DOHH2 (cell line): ENCODE results near the gene EVL.

Experiments
- H3F3A ChIP-seq: fragments of 200-600 bp; sonication (generic), shearing (Covaris generic); 2 replicates; pipeline ENCODE4 v1.6.0; 2016; ENCODE audit warnings: antibody characterized with exemption, mild to moderate bottlenecking; ENCODE audit not compliant: control insufficient read depth, insufficient read depth
- H3K27ac ChIP-seq: fragments of 200-600 bp; sonication (generic); 2 replicates; pipeline ENCODE4 v1.5.1; 2014; ENCODE audit warnings: low read depth, mild to moderate bottlenecking, low read length, moderate library complexity
- H3K27me3 ChIP-seq: fragments of 200-600 bp; sonication (generic); 2 replicates; pipeline ENCODE4 v1.6.1; 2014; ENCODE audit warnings: mild to moderate bottlenecking, low read length, mixed read lengths; ENCODE audit not compliant: control insufficient read depth
- H3K36me3 ChIP-seq: fragments of 200-600 bp; sonication (generic); 2 replicates; pipeline ENCODE4 v1.6.1; 2014; ENCODE audit warnings: mild to moderate bottlenecking, low read length, moderate library complexity, mixed read lengths; ENCODE audit not compliant: control insufficient read depth
- H3K4me1 ChIP-seq: fragments of 200-600 bp; sonication (generic); 2 replicates; pipeline ENCODE4 v1.6.1; 2014; ENCODE audit warnings: mild to moderate bottlenecking, low read length, mixed read lengths; ENCODE audit not compliant: control insufficient read depth
- H3K4me2 ChIP-seq: fragments of 200-600 bp; sonication (generic); 2 replicates; pipeline ENCODE4 v1.6.0; 2014; ENCODE audit warnings: mild to moderate bottlenecking, low read length, moderate library complexity
- H3K4me3 ChIP-seq: fragments of 200-600 bp; sonication (generic); 2 replicates; pipeline ENCODE4 v1.5.1; 2014; ENCODE audit warnings: mild to moderate bottlenecking, low read length, mixed read lengths
- H3K79me2 ChIP-seq: fragments of 200-600 bp; sonication (generic); 2 replicates; pipeline ENCODE4 v1.6.1; 2014; ENCODE audit warnings: mild to moderate bottlenecking, low read length, mixed read lengths; ENCODE audit not compliant: control insufficient read depth
- H3K9me2 ChIP-seq: fragments of 200-600 bp; sonication (generic); replicated peaks from 2 replicates; pipeline ENCODE4 v1.6.1; 2014; ENCODE audit warnings: mild to moderate bottlenecking, low read length, mixed read lengths; ENCODE audit not compliant: control insufficient read depth
- H3K9me3 ChIP-seq: fragments of 200-600 bp; sonication (generic); 2 replicates; pipeline ENCODE4 v1.6.1; 2014; ENCODE audit warnings: antibody characterized with exemption, low read length, mixed read lengths; ENCODE audit not compliant: control insufficient read depth, insufficient read depth
- H4K20me1 ChIP-seq: fragments of 200-600 bp; sonication (generic); 2 replicates; pipeline ENCODE4 v1.6.0; 2014; ENCODE audit warnings: low read depth, mild to moderate bottlenecking, antibody characterized with exemption, low read length, moderate library complexity; ENCODE audit not compliant: control insufficient read depth, insufficient read depth
- EZH2phosphoT487 ChIP-seq: fragments of 200-600 bp; sonication (generic); IDR thresholded peaks from 2 replicates; pipeline ENCODE4 v1.6.1; 2017; ENCODE audit warnings: borderline replicate concordance, mild to moderate bottlenecking, antibody characterized with exemption, low read length, moderate library complexity, mixed read lengths
- TF ChIP-seq, protein P1 (sequence below): fragments of 200-600 bp; sonication (generic); IDR thresholded peaks from one replicate; pipeline ENCODE4 v1.5.1; 2014; ENCODE audit warnings: antibody characterized with exemption, mild to moderate bottlenecking, low read depth, low read length; ENCODE audit not compliant: poor library complexity, severe bottlenecking

EVL gene

DNA sequence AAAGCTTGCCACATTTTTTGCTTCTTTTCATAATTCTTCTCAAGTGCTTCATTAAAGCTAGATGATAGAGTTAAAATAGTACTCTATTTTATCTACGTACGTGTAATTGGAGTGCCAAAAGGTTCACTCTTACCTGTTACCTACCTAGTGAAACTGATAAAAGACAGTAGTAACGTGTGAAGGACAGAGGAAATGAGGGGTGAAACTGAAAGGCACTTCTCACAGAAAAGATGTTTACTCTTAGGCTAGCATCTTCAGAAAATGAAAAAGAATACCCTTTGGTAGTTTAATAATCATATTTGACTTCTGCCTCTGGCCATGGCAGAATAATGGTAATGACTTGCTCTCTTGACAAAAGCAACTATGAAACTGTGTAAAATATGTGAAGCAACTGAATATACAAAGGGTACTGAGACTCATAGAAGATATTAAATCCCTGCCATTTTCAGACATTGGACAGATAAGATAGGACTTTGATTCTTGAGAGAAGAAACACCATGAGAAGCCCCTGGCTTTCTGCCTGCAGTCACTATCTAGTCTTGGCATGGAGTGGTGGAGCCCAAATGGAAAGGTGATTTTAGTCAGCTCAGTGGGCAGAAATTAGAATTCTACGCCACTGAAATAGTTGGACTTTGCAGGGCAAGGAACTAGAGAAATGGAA is 6.3 kb upstream of the EVL start:
- Histone ChIP-seq H3K27me3 (peaks cover 8% of the 10 kb centered on the region; the same call in 1 of the 2 replicates), H3K4me1 (no peaks in the 10 kb centered on the region; the same call in 1 of the 2 replicates), H3K4me3 (no peak overlapping the region), H3K36me3 (no peaks in the 10 kb centered on the region), H3K9me2 (no peaks in the 10 kb centered on the region), H3K27ac (no peak overlapping the region), H3F3A (no peaks in the 10 kb centered on the region), H3K4me2 (no peak overlapping the region), H3K79me2 (no peaks in the 10 kb centered on the region), H3K9me3 (no peaks in the 10 kb centered on the region), H4K20me1 (no peaks in the 10 kb centered on the region)
- TF ChIP-seq, protein P1, sequence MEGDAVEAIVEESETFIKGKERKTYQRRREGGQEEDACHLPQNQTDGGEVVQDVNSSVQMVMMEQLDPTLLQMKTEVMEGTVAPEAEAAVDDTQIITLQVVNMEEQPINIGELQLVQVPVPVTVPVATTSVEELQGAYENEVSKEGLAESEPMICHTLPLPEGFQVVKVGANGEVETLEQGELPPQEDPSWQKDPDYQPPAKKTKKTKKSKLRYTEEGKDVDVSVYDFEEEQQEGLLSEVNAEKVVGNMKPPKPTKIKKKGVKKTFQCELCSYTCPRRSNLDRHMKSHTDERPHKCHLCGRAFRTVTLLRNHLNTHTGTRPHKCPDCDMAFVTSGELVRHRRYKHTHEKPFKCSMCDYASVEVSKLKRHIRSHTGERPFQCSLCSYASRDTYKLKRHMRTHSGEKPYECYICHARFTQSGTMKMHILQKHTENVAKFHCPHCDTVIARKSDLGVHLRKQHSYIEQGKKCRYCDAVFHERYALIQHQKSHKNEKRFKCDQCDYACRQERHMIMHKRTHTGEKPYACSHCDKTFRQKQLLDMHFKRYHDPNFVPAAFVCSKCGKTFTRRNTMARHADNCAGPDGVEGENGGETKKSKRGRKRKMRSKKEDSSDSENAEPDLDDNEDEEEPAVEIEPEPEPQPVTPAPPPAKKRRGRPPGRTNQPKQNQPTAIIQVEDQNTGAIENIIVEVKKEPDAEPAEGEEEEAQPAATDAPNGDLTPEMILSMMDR = no peak
- no peak for TF ChIP-seq EZH2phosphoT487

DNA sequence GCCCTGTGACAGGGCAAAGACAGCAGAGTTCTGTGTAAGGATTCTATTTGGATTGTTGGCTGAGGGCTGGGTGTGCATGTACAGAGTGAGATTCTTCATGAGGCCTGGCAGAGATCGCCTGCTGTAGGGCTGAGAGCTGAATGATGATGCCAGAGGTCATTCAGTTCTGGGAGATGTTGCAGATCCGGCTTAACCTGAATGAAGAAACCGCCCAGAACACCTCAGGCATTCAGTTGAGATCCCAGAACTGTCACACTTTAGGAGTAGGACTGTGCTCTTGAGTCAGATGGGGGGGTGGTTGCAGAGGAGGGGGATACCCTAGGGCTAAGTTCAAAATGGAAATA is 5.8 kb upstream of the EVL start:
- H3F3A ChIP-seq = no peaks in the 10 kb centered on the region
- no peak overlapping the region for H3K4me3 ChIP-seq
- no peak overlapping the region for H3K27ac ChIP-seq
- no peaks in the 10 kb centered on the region for H3K36me3 ChIP-seq
- H3K4me1 ChIP-seq = peaks cover 5% of the 10 kb centered on the region
- no peaks in the 10 kb centered on the region for H4K20me1 ChIP-seq
- TF ChIP-seq EZH2phosphoT487 = no peak
- TF ChIP-seq, protein P1 = no peak
- H3K27me3 ChIP-seq = peaks cover 8% of the 10 kb centered on the region; the same call in 1 of the 2 replicates
- no peaks in the 10 kb centered on the region for H3K9me2 ChIP-seq
- no peaks in the 10 kb centered on the region for H3K79me2 ChIP-seq
- H3K9me3 ChIP-seq = no peaks in the 10 kb centered on the region
- no peak overlapping the region for H3K4me2 ChIP-seq

DNA sequence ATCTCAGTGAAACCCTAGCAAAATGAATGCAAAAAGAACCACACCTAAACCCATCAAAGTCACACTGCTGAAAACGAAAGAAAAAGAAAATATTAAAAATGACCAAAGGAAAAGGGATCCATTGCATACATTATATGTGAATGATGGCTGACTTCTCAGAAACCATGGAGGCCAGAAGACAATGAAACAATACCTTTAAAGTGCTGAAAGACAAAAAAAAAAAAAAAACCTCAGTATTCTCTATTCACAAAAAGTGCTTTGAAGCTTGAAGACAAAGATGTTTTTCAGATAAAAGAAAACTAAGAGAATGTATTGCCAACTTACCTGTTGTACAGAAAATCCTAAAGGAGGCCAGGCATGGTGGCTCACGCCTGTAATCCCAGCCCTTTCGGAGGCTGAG is 4.5 kb upstream of the EVL start:
- no peaks in the 10 kb centered on the region for H4K20me1 ChIP-seq
- peaks cover 3% of the 10 kb centered on the region; the same call in 1 of the 2 replicates for H3F3A ChIP-seq
- H3K27me3 ChIP-seq = peaks cover 8% of the 10 kb centered on the region; the same call in 1 of the 2 replicates
- no peaks in the 10 kb centered on the region for H3K79me2 ChIP-seq
- no peaks in the 10 kb centered on the region for H3K9me2 ChIP-seq
- H3K4me1 ChIP-seq = peaks cover 18% of the 10 kb centered on the region
- no peaks in the 10 kb centered on the region for H3K9me3 ChIP-seq
- H3K36me3 ChIP-seq = peaks cover 6% of the 10 kb centered on the region; the same call in 1 of the 2 replicates
- no peak overlapping the region for H3K4me3 ChIP-seq
- H3K4me2 ChIP-seq = no peak overlapping the region
- no peak overlapping the region for H3K27ac ChIP-seq
- no peak for TF ChIP-seq EZH2phosphoT487
- TF ChIP-seq, protein P1 = no peak
